Motor neuron (in vitro differentiated cells): ENCODE measurements around the gene TPM4. TPM values are rescaled to one million over a fixed set of nuclear protein-coding genes. Genes with fewer than 3 reads are reported as not detected.

ENCODE experiments used
- ATAC-seq, 8 experiments: fragments of 200-7000 bp; cut with Tn5 transposase; replicated peaks in 6 of 8; 2 replicates each; pipeline ENCODE4 v1.8.0; 2021; ENCODE audit warnings: mild to moderate bottlenecking in 8 of 8, moderate library complexity in 8 of 8
- H3K27ac ChIP-seq, 2 donors: fragments of 250-450 bp; sonication (Bioruptor Pico); 2 replicates each; pipeline ENCODE4 v1.9.0; 2021; ENCODE audit warnings: antibody characterized with exemption in 2 of 2, mild to moderate bottlenecking in 2 of 2, moderate library complexity in 1 of 2
- H3K4me1 ChIP-seq, 2 donors: fragments of 250-450 bp; sonication (Bioruptor Pico); replicated peaks in 1 of 2; 2 replicates each; pipeline ENCODE4 v1.6.1; 2021; ENCODE audit warnings: antibody characterized with exemption in 2 of 2, mild to moderate bottlenecking in 2 of 2, moderate library complexity in 1 of 2
- H3K4me3 ChIP-seq, 5 donors: fragments of 250-450 bp; sonication (Bioruptor Pico); 2 replicates each; pipeline ENCODE4 v1.9.0; 2021; ENCODE audit warnings: antibody characterized with exemption in 5 of 5, mild to moderate bottlenecking in 5 of 5, moderate library complexity in 4 of 5
- WGBS, 10 experiments: fragments of 450-650 bp; shearing (Covaris generic); methylation state at CpG; one replicate each; pipeline ENCODE4 v1.0.0; 2022; 5-methylcytosine and 5-hydroxymethylcytosine counted together
- in situ Hi-C, 9 experiments: fragments of 400-800 bp; cut with MboI; loops; one replicate each; pipeline ENCODE4 v1.15.0; 2021; ENCODE audit warnings: low sequenced_read_pairs in 9 of 9, low pct_unique_long_range_greater_than_20kb in 2 of 9; ENCODE audit not compliant: unreplicated experiment in 9 of 9
- total RNA-seq, 8 experiments: library from RNA; unstranded; fragments of 300-600 nt; gene quantifications; 2 replicates each; pipeline versions ENCODE4 v1.2.3 to v1.2.4, GENCODE V29; 2022

The TPM4 gene
- total RNA-seq, 8 experiments from 2014 or later: 73.0 to 457 (median 228) TPM

DNA sequence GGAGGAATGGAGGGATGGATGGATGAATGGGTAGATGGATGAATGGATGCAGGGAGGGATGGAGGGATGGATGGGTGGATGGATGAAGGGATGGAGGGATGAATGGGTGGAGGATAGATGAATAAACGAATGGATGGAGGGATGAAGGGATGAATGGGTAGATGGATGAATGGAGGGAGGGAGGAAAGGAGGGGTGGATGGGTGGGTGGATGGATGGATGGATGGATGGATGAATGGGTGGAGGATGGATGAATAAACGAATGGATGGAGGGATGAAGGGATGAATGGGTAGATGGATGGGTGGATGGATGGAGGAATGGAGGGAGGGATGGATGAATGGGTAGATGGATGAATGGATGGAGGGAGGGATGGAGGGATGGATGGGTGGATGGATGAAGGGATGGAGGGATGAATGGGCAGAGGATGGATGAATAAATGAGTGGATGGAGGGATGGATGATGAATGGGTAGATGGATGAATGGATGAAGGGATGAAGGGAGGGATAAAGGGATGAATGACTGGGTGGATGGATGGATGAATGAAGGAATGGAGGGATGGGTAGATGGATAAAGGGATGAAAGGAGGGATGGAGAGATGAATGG lies 33.0 kb upstream of the TPM4 start:
- no peak overlapping the region for H3K27ac ChIP-seq
- H3K4me3 ChIP-seq: no peak overlapping the region
- ATAC-seq: no peak
- H3K4me1 ChIP-seq: no peaks in the 10 kb centered on the region
- WGBS, 10 experiments: 5 to 62% (median 41%) methylated on average over 2 of the region's 2 CpGs; no CpG with 5 or more reads in 4 of the 10 experiments
- in situ Hi-C loops: loop anchor here in 8 of 9 experiments (10.0 to 25.0 kb wide), 2 partner anchors 142 to 144 kb away; partner anchors contain the start of genes FAM32A (in 8 of the 8) and AP1M1 (in 5 of the 8)

DNA sequence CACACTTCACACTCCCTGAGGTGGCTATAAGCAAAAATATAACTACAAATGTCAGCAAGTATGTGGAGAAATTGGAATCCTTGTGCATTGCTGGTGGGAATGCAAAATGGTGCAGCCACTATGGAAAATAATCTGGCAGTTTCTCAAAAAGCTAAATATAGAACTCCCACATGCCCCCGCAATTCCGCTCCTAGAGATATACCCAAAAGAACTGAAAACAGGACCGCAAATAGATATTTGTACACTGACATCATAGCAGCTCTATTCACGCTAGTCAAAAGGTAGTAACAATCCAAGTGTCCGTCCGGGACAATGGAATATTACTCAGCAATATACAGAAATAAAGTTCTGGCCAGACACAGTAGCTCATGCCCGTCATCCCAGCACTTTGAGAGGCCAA lies 31.5 kb upstream of the TPM4 start:
- 72 to 100% (median 82%) methylated on average over 1 to 7 of the region's 7 CpGs; no CpG with 5 or more reads in 1 of the 10 experiments for WGBS, 10 experiments
- Histone ChIP-seq H3K4me1 (no peaks in the 10 kb centered on the region), H3K4me3 (no peak overlapping the region), H3K27ac (no peak overlapping the region)
- in situ Hi-C loops: loop anchor here in 8 of 9 experiments (10.0 to 25.0 kb wide), 2 partner anchors 140 to 143 kb away; partner anchors contain the start of genes FAM32A (in 8 of the 8) and AP1M1 (in 5 of the 8)
- no peak for ATAC-seq

DNA sequence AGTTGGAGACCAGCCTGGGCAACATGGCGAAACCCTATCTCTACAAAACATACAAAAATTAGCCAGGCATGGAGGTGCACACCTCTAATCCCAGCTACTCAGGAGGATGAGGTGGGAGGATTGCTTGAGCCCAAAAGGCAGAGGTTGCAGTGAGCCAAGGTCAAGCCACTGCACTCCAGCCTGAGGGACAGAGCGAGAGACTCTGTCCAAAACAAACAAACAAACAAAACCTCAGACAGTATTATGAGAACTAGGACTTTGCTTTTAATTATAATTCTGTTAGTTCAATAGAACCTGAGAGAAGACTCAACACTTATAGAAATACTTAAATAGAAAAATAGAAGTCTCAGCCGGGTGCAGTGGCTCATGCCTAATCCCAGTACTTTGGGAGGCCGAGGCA lies 31.1 kb upstream of the TPM4 start:
- in situ Hi-C loops: loop anchor here in 8 of 9 experiments (10.0 to 25.0 kb wide), 2 partner anchors 140 to 142 kb away; partner anchors contain the start of genes FAM32A (in 8 of the 8) and AP1M1 (in 5 of the 8)

DNA sequence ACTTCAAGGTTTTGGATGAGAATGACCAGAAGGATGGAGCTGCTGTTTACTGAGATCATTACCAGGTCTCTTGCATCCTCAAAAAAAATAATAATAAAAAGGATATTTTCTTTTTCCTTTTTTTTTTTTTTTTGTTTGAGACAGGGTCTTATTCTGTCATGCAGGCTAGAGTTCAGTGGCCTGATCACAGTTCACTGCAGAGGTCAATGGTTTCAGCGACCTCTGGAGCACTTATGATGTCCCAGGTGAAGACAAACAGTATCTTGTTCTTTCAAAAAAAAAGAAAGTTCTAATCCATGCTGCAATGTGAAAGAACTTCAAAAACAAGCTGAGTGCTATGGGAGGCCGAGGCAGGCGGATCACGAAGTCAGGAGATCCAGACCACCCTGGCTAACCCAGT lies 30.4 kb upstream of the TPM4 start:
- Histone ChIP-seq H3K4me3 (no peak overlapping the region), H3K27ac (no peak overlapping the region), H3K4me1 (no peaks in the 10 kb centered on the region)
- WGBS, 10 experiments: 11 to 87% (median 64%) methylated on average over 1 to 4 of the region's 4 CpGs; no CpG with 5 or more reads in 2 of the 10 experiments
- no peak for ATAC-seq
- in situ Hi-C loops: loop anchor here in 8 of 9 experiments (10.0 to 25.0 kb wide), 2 partner anchors 139 to 141 kb away; partner anchors contain the start of genes FAM32A (in 8 of the 8) and AP1M1 (in 5 of the 8)

More for the DNA sequence above, 31.1 kb upstream of the TPM4 start:
- 50 to 100% (median 83%) methylated on average over 1 to 4 of the region's 4 CpGs; no CpG with 5 or more reads in 4 of the 10 experiments for WGBS, 10 experiments
- Histone ChIP-seq H3K27ac (no peak overlapping the region), H3K4me3 (no peak overlapping the region), H3K4me1 (no peaks in the 10 kb centered on the region)
- no peak for ATAC-seq

DNA sequence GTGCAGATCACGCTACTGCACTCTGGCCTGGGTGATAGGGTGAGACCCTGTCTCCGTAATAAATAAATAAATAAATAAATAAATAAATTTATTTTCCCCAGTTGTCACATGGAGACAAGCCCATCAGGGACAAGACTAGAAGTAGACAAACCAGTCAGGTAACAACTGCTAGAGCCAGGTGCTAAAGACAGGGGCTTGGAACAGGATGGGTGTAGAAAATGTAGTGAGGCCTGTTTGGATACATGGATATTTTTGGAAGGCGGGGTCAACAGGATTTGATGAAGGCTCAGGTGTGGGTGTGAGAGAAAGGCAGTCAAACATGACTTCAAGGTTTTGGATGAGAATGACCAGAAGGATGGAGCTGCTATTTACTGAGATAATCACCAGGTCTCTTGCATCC lies 27.7 kb upstream of the TPM4 start:
- WGBS, 10 experiments: 0 to 67% (median 48%) methylated on average over 1 to 3 of the region's 3 CpGs; no CpG with 5 or more reads in 2 of the 10 experiments

DNA sequence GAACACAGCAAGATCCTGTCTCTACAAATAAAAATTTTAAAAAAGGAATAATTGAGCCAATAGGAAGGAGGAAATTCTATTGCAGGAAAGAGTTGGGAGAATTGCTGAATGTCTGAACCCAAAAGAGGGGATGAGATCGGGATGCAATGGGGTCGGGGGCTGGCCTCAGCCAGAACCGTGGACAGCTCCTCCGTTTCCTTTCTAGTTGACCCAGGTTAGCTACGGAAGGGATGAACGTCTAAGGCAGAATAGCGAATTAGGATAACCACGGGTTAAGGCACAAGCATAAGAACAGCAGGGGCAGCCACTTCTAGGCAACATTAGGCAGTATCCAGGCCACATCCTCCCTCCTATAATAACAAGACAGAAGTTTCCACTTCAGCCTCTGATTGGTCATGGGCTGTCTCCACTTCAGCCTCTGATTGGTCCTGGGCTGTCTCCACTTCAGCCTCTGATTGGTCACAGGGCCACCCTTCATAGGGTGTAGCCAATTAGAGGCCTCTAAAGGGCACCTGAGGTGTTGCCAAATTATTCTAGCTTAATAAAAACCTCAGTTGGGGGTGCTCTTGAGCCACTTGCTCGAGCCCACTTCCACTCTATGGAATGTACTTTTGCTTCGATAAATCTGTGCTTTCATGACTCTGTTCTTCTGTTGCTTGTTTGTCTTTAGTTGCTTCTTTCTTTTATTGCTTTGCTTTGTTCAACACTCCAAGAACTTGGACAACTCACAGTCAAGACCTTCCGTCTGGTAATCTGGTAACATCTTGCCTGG lies 24.9 kb upstream of the TPM4 start:
- H3K4me3 ChIP-seq: no peak overlapping the region
- no peaks in the 10 kb centered on the region for H3K4me1 ChIP-seq
- WGBS, 10 experiments: 11 to 70% (median 41%) methylated on average over 2 to 11 of the region's 11 CpGs; no CpG with 5 or more reads in 1 of the 10 experiments
- in situ Hi-C loops: no loop called here
- no peak overlapping the region for H3K27ac ChIP-seq
- peak in 1 of 8 experiments; percentile 78 for ATAC-seq

More for the DNA sequence above, 27.7 kb upstream of the TPM4 start:
- no peaks in the 10 kb centered on the region for H3K4me1 ChIP-seq
- no peak for ATAC-seq
- in situ Hi-C loops: loop anchor here in 8 of 9 experiments (10.0 to 25.0 kb wide), 2 partner anchors 136 to 139 kb away; partner anchors contain the start of genes FAM32A (in 8 of the 8) and AP1M1 (in 5 of the 8)
- no peak overlapping the region for H3K4me3 ChIP-seq
- no peak overlapping the region for H3K27ac ChIP-seq

DNA sequence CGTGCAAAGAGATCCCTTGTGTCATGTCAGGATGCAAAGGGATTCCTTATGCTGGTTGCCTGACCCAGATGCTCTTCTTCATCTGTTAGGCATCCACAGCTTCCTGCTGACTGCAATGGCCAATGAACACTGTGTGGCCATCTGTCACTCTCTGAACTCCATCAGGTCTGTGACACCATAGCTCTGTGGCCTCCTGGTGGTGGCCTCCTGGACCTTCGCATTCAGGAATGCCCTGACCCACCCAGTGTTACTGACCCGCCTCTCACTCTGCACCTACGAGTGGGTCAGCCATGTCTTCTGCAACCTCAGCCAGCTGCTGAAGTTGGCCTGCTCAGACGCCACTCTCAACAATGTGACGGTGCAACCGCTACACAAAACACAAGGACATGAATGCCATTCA lies 23.9 kb upstream of the TPM4 start:
- in situ Hi-C loops: no loop called here
- Histone ChIP-seq H3K4me1 (no peaks in the 10 kb centered on the region), H3K4me3 (no peak overlapping the region), H3K27ac (no peak overlapping the region)
- WGBS, 10 experiments: 33 to 69% (median 44%) methylated on average over 1 to 5 of the region's 7 CpGs; no CpG with 5 or more reads in 5 of the 10 experiments
- ATAC-seq: no peak

DNA sequence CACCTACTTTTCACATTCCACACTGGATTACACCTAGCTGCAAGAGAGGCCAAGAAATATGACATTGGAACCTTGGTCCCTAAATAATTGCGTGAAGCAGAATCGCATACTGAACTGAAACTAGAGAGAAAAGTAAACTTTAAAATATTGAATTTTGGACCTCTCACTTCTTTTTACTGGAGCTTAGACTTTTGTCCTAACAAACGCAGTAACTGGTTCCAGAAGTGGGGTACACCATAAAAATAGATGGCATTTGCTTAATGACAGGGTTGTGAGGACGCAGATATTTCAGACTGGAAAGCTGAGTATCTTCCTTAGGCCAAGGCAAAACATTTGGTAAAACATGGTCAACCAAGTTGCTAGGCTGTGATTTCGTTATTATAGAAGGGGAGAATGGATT lies 19.2 kb upstream of the TPM4 start:
- WGBS, 10 experiments: 10 to 55% (median 35%) methylated on average over 2 to 5 of the region's 5 CpGs; no CpG with 5 or more reads in 1 of the 10 experiments
- H3K27ac ChIP-seq: no peak overlapping the region
- no peak for ATAC-seq
- H3K4me3 ChIP-seq: no peak overlapping the region
- H3K4me1 ChIP-seq: no peaks in the 10 kb centered on the region
- in situ Hi-C loops: no loop called here

DNA sequence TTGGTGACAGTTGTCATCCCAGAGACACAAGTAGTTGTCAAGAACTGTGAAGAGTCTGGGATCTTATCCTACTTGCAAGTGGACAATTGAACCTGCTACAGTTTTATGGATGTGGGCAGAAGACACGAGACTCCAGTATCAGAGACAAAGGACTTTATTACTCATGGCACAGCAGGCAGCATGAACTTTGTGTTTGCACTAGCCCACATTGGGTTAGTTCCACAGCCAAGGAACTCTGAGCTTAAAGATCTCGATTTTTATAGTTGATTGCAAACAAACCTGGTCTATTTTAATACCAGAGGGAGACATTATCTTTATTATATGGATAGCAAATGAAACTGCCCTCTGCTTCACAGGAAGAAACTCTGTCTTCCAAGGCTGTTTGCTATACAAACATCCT lies 16.0 kb upstream of the TPM4 start:
- H3K27ac ChIP-seq: no peak overlapping the region
- no peak overlapping the region for H3K4me3 ChIP-seq
- 0 to 45% (median 32%) methylated on average over 1 to 2 of the region's 2 CpGs; no CpG with 5 or more reads in 1 of the 10 experiments for WGBS, 10 experiments
- in situ Hi-C loops: no loop called here
- no peak for ATAC-seq
- no peaks in the 10 kb centered on the region for H3K4me1 ChIP-seq

DNA sequence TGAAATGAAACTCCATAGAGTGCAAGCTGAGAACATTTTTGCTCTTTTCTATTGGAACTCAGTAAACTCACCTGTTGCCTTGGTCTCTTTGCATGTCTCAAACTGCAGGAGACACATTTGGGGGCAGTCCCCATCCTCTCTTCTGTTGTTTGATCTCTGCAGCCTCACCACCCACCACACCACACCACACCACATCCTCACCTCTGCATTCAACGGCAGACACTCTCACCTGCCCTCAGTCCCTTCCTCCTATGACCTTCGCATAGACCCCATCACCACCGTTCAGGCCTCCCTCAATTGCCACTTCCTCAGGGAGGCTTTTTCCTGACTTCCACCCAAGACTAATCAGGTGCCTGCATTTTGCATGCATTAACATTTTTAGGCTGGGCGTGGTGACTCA lies 14.4 kb upstream of the TPM4 start:
- no peak overlapping the region for H3K27ac ChIP-seq
- WGBS, 10 experiments: 17 to 100% (median 58%) methylated on average over 1 to 4 of the region's 4 CpGs; no CpG with 5 or more reads in 4 of the 10 experiments
- ATAC-seq: no peak
- H3K4me1 ChIP-seq: no peaks in the 10 kb centered on the region
- in situ Hi-C loops: no loop called here
- H3K4me3 ChIP-seq: no peak overlapping the region

DNA sequence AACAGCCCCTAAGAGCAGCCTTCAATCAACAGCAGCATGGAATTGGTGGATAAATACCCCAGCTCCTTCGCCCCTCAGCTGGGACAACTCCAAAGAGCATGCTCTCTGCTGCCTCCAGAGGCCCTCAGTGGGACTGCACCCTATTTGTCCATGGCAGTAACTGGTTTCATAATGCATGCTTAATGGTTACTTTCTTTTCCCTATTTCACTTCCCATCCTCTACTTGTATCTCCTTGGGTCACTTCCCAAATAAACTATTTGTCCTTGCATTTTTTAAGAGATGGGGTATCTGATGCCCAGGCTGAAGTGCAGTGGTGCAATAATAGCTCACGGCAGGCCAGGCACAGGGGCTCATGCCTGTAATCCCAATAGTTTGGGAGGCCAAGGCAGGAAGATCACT lies 13.5 kb upstream of the TPM4 start:
- peak in 3 of 8 experiments; percentile 15 to 55 (median 21) for ATAC-seq
- 40 to 100% (median 64%) methylated on average over 1 to 2 of the region's 2 CpGs; no CpG with 5 or more reads in 5 of the 10 experiments for WGBS, 10 experiments
- H3K4me1 ChIP-seq: no peaks in the 10 kb centered on the region
- H3K27ac ChIP-seq: no peak overlapping the region
- in situ Hi-C loops: no loop called here
- H3K4me3 ChIP-seq: no peak overlapping the region

DNA sequence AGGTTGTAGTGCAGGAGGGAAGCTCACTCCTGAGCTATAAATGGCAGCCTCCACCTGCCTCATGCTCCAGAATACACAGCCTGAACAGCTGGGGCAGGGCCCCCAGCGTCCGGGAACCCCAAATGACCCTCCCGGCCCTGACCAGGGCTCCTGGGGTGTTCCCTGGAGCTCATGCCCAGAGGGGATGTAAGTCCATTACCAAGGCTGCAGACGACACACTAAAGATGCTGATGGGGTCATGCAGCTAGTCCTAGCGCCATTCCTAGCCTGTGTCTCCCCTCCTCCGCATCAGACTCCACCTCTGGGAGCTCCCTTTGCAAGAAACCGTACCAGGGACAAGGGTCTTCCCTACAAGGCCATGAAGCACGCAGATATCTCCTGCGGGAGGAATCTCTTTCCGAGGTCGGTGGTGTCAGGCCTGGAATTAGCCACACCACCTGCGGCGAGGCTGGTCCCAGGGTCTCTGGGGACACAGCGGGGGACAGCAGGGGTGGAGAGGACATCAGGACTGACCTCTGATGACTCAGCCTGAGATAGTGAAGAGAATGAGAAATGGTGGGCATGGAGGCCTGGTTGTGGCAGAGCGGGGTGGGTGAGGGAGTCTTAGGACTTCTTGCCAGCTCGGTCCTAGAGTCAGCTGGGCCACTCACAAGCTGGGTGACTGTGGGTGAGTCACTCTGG lies 11.9 kb upstream of the TPM4 start:
- ATAC-seq: no peak
- no peak overlapping the region for H3K27ac ChIP-seq
- 60 to 90% (median 72%) methylated on average over 1 to 8 of the region's 16 CpGs; no CpG with 5 or more reads in 3 of the 10 experiments for WGBS, 10 experiments
- no peak overlapping the region for H3K4me3 ChIP-seq
- H3K4me1 ChIP-seq: no peaks in the 10 kb centered on the region
- in situ Hi-C loops: no loop called here
